Fibroblast of the aortic adventitia (primary cell): ENCODE data around the gene CSF1. TPM values are rescaled to one million over a fixed set of nuclear protein-coding genes. Genes with fewer than 3 reads are reported as not detected.

Experiments
- DNase-seq: peaks from one replicate; pipeline ENCODE4 v3.0.0-alpha.2; 2010; ENCODE audit warnings: low read depth
- H3K4me3 ChIP-seq: 2 replicates; pipeline ENCODE4 v1.5.1; 2011; ENCODE audit warnings: low read depth, mild to moderate bottlenecking, control low read depth, low read length, moderate library complexity
- total RNA-seq: library from RNA; depleted of rRNA; stranded (reverse); fragments of >200 nt; gene quantifications from 2 replicates; pipeline ENCODE4 v1.2.3, GENCODE V29; 2012; ENCODE audit warnings: low replicate concordance
- TF ChIP-seq, protein P1 (sequence below): IDR thresholded peaks from 2 replicates; pipeline ENCODE4 v1.5.1; 2011; ENCODE audit warnings: mild to moderate bottlenecking, low read length, control low read depth, inconsistent platforms; ENCODE audit not compliant: insufficient read depth

The CSF1 gene
- total RNA-seq, 1 donor = 61.9 TPM

DNA sequence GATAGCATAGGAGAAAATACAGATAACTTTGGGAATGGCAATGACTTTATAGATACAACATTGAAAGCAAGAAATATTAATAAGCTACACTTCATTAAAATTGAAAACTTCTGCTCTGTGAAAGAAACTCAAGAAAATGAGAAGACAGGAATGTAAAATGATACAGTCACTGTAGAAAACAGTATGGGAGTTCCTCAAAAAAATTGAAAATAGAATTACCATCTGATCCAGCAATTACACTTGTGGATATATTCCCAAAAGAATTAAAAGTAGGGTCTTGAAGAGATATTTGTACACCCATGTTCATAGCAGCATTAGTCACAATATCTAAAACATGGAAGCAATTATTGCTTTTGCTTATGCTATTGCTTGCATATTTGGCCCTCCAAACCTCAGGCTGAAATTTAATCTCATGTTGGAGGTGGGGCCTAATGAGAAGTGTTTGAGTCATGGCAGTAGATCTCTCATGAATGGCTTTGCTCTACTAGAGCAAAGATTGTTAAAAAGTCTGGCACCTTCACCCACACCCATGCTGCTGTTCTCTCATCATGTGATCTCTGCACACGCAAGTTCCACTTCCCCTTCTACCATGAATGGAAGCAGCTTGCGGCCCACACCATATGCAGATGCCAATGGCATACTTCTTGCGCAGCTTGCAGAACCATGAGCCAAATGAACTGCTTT, 58.6 kb downstream of the CSF1 start:
- TF ChIP-seq, protein P1, sequence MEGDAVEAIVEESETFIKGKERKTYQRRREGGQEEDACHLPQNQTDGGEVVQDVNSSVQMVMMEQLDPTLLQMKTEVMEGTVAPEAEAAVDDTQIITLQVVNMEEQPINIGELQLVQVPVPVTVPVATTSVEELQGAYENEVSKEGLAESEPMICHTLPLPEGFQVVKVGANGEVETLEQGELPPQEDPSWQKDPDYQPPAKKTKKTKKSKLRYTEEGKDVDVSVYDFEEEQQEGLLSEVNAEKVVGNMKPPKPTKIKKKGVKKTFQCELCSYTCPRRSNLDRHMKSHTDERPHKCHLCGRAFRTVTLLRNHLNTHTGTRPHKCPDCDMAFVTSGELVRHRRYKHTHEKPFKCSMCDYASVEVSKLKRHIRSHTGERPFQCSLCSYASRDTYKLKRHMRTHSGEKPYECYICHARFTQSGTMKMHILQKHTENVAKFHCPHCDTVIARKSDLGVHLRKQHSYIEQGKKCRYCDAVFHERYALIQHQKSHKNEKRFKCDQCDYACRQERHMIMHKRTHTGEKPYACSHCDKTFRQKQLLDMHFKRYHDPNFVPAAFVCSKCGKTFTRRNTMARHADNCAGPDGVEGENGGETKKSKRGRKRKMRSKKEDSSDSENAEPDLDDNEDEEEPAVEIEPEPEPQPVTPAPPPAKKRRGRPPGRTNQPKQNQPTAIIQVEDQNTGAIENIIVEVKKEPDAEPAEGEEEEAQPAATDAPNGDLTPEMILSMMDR = no peak
- peak; percentile 78 for DNase-seq

DNA sequence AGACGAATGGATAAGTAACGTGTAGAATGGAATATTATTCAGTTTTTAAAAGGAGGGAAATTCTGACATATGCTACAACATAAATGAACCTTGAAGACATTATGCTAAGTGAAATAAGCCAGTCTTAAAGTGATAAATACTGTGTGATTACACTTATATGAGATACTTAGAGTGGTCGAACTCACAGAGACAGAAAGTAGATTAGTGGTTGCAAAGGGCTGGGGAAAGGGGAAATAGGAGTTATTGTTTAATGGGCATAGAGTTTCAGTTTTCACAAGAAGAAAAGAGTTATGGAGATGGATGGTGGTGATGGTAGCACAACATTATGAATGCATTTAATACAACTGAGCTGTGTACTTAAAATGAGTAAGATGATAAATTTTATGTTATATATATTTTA, 59.3 kb downstream of the CSF1 start:
- DNase-seq = no peak
- TF ChIP-seq, protein P1 = no peak

More for the DNA sequence above, 58.6 kb downstream of the CSF1 start:
- H3K4me3 ChIP-seq = no peak overlapping the region

DNA sequence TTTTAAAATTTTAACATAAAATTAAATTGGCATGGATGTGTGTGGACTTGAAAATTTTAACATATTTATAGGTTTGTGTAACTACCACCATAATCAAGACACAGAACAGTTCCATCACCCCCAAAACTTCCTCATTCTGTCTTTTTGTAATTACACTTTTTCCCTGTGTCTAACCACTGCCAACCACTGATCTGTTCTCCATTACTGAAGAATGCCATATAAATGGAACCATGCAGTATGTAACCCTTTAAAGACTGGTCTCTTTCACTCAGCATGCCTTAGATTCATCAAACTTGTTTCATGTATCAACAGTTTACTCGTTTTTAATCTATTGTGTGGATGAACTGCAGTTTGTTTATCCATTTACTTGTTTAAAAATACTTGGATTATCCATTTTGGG, 60.9 kb downstream of the CSF1 start:
- TF ChIP-seq, protein P1 = no peak
- no peak overlapping the region for H3K4me3 ChIP-seq
- DNase-seq = no peak

More for the DNA sequence above, 59.3 kb downstream of the CSF1 start:
- H3K4me3 ChIP-seq = no peak overlapping the region

DNA sequence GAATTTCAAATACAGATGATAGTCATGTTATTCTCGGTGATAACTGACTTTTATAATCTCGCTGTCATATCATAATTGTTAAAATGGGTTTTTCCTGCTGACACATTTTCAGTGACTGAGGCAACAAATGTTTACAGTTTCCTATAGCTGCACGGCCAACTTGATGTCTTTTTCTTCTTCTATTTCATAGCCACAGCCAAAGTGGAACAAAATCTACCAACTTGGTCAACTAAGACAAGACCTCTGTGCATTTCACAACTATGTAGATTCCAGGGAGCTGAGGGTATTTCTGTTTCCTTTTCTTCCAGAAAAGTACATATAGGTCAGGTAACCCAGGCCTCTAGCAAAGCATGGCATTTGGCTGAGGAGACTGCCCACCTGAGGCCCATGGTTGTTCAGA, 63.5 kb downstream of the CSF1 start:
- DNase-seq = no peak
- H3K4me3 ChIP-seq = no peak overlapping the region
- TF ChIP-seq, protein P1 = no peak

DNA sequence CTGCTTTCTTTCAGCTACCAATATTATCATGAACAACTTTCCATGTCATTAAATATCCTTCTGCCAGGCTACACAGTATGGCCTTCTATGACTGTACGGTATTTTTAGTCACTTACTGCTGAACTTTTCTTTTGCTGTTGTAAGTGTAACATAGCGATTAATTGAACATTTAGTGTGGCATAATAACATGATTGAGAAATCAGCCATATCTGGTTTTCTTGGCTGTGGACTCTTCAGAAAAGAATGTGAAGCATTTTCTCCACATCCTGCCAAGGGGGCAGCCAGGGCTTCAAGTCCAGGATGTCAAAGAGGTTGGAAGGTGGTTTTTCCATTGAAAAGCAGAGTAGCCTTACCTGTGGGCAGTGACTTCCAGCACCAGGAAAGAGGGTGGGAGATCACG, 65.1 kb downstream of the CSF1 start:
- TF ChIP-seq, protein P1 = no peak
- H3K4me3 ChIP-seq = no peak overlapping the region
- peak; percentile 88 for DNase-seq

DNA sequence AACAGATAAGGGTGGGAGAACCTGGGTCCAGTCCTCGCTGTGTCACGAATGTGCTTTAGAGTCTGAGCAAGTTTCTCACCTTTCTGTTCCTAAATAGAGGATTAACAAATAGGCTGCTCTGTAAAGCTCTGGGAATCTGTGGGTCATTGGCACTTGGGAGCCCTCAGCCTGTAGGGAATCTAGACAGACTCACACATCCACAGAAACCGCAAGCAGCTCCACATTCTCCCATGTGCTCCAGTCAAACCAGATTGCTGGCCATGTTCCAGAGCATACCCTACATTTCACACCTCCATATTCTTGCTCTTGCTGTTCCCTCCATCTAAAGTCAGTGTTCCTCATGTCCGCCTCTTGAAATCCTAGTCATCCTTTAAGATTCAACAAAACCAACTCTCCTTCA, 66.1 kb downstream of the CSF1 start:
- TF ChIP-seq, protein P1 = no peak
- no peak for DNase-seq
- H3K4me3 ChIP-seq = no peak overlapping the region

DNA sequence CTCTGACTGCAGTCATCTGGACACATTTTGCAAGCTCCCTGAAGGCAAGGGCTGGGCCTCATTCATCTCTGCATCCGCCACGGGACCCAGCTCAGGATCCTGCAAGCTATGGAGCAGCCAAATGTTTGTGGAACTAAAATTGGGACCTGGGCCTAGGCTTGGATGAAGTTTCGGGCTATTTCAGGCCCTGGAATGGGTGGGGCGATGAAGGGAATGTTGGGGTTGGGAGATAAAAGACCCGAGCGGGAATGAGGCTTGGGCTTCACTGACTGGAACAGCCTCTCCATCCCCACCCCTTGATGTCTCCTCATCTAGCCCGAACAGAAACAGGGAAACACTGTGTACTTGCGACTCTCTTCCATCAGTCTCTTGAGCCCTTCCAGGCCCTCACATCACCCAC, 66.6 kb downstream of the CSF1 start:
- peak; percentile 53 for DNase-seq
- TF ChIP-seq, protein P1 = no peak

More for the DNA sequence above, 66.6 kb downstream of the CSF1 start:
- no peak overlapping the region for H3K4me3 ChIP-seq
